SK-N-SH (cell line): Measurements from ENCODE around the gene ELF5.

Source experiments
- CHD2 ChIP-seq: fragments of 150-350 bp; IDR thresholded peaks from 2 replicates; pipeline ENCODE4 v1.6.1; 2018; ENCODE audit warnings: low read length; ENCODE audit not compliant: partially characterized antibody
- CTCF ChIP-seq: fragments of 200-600 bp; sonication (generic); IDR thresholded peaks from 2 replicates; pipeline ENCODE4 v1.6.1; 2017; ENCODE audit warnings: antibody characterized with exemption, mild to moderate bottlenecking, moderate library complexity
- EP300 ChIP-seq, 2 experiments: IDR thresholded peaks; 2 replicates each; pipeline versions ENCODE4 v1.4.0 to v1.6.1; 2012; ENCODE audit warnings: borderline replicate concordance in 1 of 2, low read depth in 1 of 2, low read length in 1 of 2
- GABPA ChIP-seq: IDR thresholded peaks from 2 replicates; pipeline ENCODE4 v1.4.0; 2012; ENCODE audit warnings: low read depth, mild to moderate bottlenecking
- MXI1 ChIP-seq: IDR thresholded peaks from 2 replicates; pipeline ENCODE4 v1.6.1; 2012; ENCODE audit warnings: mild to moderate bottlenecking, low read depth, low read length, improper control_type of control experiment
- PBX3 ChIP-seq: IDR thresholded peaks from 2 replicates; pipeline ENCODE4; 2012
- POLR2AphosphoS5 ChIP-seq: IDR thresholded peaks from 2 replicates; pipeline ENCODE4 v1.6.1; 2012; ENCODE audit warnings: low read depth, low read length
- RAD21 ChIP-seq: IDR thresholded peaks from 2 replicates; pipeline ENCODE4 v1.6.1; 2012; ENCODE audit warnings: mild to moderate bottlenecking, low read length
- SMC3 ChIP-seq: IDR thresholded peaks from 2 replicates; pipeline ENCODE4 v1.6.1; 2012; ENCODE audit warnings: low read depth, low read length, improper control_type of control experiment
- TCF12 ChIP-seq: IDR thresholded peaks from 2 replicates; pipeline ENCODE4 v1.4.0; 2012

- TF ChIP-seq CHD2 (no peak), EP300 (IDR thresholded peaks at IDR 0.05; ENCODE audit: borderline replicate concordance in 1 of 2, low read depth in 1 of 2, low read length in 1 of 2) (no peak), CTCF (no peak), SMC3 (no peak), TCF12 (no peak), RAD21 (no peak), MXI1 (no peak), GABPA (no peak), PBX3 (no peak), POLR2AphosphoS5 (no peak)
Measured at GRCh38 chr11:34524696-34525095, 11.1 kb upstream of the ELF5 start.
